Measurements from ENCODE around the gene FOXL3.
"Not testable (repeated sequence)": the region's sequence is repeated elsewhere in the genome, so short reads cannot be mapped to it uniquely, and the experiment has no call there.

FOXL3 gene

GRCh38 chr7:295155-296154 lies 5.5 kb downstream of the FOXL3 start:
- DNase-seq, result no peak
- Histone ChIP-seq H2AK5ac (ENCODE audit: low read length) (no peak overlapping the region), H3K4me1 (ENCODE audit: control insufficient read depth, low read depth, low read length) (no peaks in the 10 kb centered on the region), H3K9ac (ENCODE audit: low read length) (no peak overlapping the region), H3K27ac (ENCODE audit: low read depth, low read length) (no peak overlapping the region), H3K4ac (ENCODE audit: low read depth, low read length) (no peak overlapping the region), H3K36me3 (ENCODE audit: control insufficient read depth, insufficient read depth, low read length) (no peaks in the 10 kb centered on the region), H2BK5ac (ENCODE audit: low read length) (no peak overlapping the region), H4K8ac (ENCODE audit: low read depth, low read length) (no peak overlapping the region), H3K79me2 (ENCODE audit: control insufficient read depth, insufficient read depth, low read length) (no peaks in the 10 kb centered on the region), H3K56ac (ENCODE audit: low read length) (no peak overlapping the region), H2BK15ac (replicated peaks; ENCODE audit: low read depth) (no peak overlapping the region), H2BK120ac (ENCODE audit: low read depth, low read length) (no peak overlapping the region), H3K4me3 (ENCODE audit: low read length) (no peak overlapping the region), H3K79me1 (ENCODE audit: low read length) (no peaks in the 10 kb centered on the region), H3K4me2 (ENCODE audit: low read length) (no peak overlapping the region), H4K5ac (ENCODE audit: low read length) (no peak overlapping the region), H3K18ac (ENCODE audit: low read length) (no peak overlapping the region), H3K23ac (ENCODE audit: low read length) (no peak overlapping the region), H3K27me3 (ENCODE audit: insufficient read depth, low read length, poor library complexity) (peaks cover 7% of the 10 kb centered on the region)
- whole genome bisulfite sequencing (ENCODE audit: extremely low coverage, insufficient coverage, low lambda C conversion rate), result no CpG with 5 or more reads among the region's 27 CpGs

- H4K5ac ChIP-seq (ENCODE audit: low read length), result no peak overlapping the region
- H3K27me3 ChIP-seq (ENCODE audit: insufficient read depth, low read length, poor library complexity), result peaks cover 4% of the 10 kb centered on the region
- no peaks in the 10 kb centered on the region for H3K36me3 ChIP-seq (ENCODE audit: control insufficient read depth, insufficient read depth, low read length)
- H3K4me1 ChIP-seq (ENCODE audit: control insufficient read depth, low read depth, low read length), result no peaks in the 10 kb centered on the region
- no peak overlapping the region for H4K8ac ChIP-seq (ENCODE audit: low read depth, low read length)
- no CpG with 5 or more reads among the region's 20 CpGs for WGBS (ENCODE audit: extremely low coverage, insufficient coverage, low lambda C conversion rate)
- no peak overlapping the region for H3K23ac ChIP-seq (ENCODE audit: low read length)
- DNase-seq, result no peak
- no peak overlapping the region for H3K9ac ChIP-seq (ENCODE audit: low read length)
- no peak overlapping the region for H2AK5ac ChIP-seq (ENCODE audit: low read length)
- H3K18ac ChIP-seq (ENCODE audit: low read length), result no peak overlapping the region
- no peaks in the 10 kb centered on the region for H3K79me1 ChIP-seq (ENCODE audit: low read length)
- no peak overlapping the region for H3K4ac ChIP-seq (ENCODE audit: low read depth, low read length)
- H3K27ac ChIP-seq (ENCODE audit: low read depth, low read length), result no peak overlapping the region
- no peak overlapping the region for H2BK120ac ChIP-seq (ENCODE audit: low read depth, low read length)
- H3K56ac ChIP-seq (ENCODE audit: low read length), result no peak overlapping the region
- H3K4me3 ChIP-seq (ENCODE audit: low read length), result no peak overlapping the region
- no peak overlapping the region for H2BK5ac ChIP-seq (ENCODE audit: low read length)
- no peaks in the 10 kb centered on the region for H3K79me2 ChIP-seq (ENCODE audit: control insufficient read depth, insufficient read depth, low read length)
- no peak overlapping the region for H2BK15ac ChIP-seq (replicated peaks; ENCODE audit: low read depth)
- no peak overlapping the region for H3K4me2 ChIP-seq (ENCODE audit: low read length)
Observed at GRCh38 chr7:296373-296945, 6.5 kb downstream of the FOXL3 start.

- not testable (repeated sequence) for H3K4me2 ChIP-seq (ENCODE audit: low read length); H3K27ac ChIP-seq (ENCODE audit: low read depth, low read length); H3K56ac ChIP-seq (ENCODE audit: low read length); H2BK120ac ChIP-seq (ENCODE audit: low read depth, low read length); H4K5ac ChIP-seq (ENCODE audit: low read length); H4K8ac ChIP-seq (ENCODE audit: low read depth, low read length); H3K4me3 ChIP-seq (ENCODE audit: low read length); H3K27me3 ChIP-seq (ENCODE audit: insufficient read depth, low read length, poor library complexity); H2BK15ac ChIP-seq (replicated peaks; ENCODE audit: low read depth); DNase-seq; H3K9ac ChIP-seq (ENCODE audit: low read length); H3K79me1 ChIP-seq (ENCODE audit: low read length); H3K79me2 ChIP-seq (ENCODE audit: control insufficient read depth, insufficient read depth, low read length); H3K18ac ChIP-seq (ENCODE audit: low read length); H3K36me3 ChIP-seq (ENCODE audit: control insufficient read depth, insufficient read depth, low read length); H3K4me1 ChIP-seq (ENCODE audit: control insufficient read depth, low read depth, low read length); H3K4ac ChIP-seq (ENCODE audit: low read depth, low read length); H2AK5ac ChIP-seq (ENCODE audit: low read length); H3K23ac ChIP-seq (ENCODE audit: low read length); H2BK5ac ChIP-seq (ENCODE audit: low read length)
- WGBS (ENCODE audit: extremely low coverage, insufficient coverage, low lambda C conversion rate), result no CpG with 5 or more reads among the region's 24 CpGs
Observed at GRCh38 chr7:297141-297540, 7.2 kb downstream of the FOXL3 start.

- no peak overlapping the region for H3K27ac ChIP-seq (ENCODE audit: low read depth, low read length)
- H3K4me2 ChIP-seq (ENCODE audit: low read length), result no peak overlapping the region
- H2BK120ac ChIP-seq (ENCODE audit: low read depth, low read length), result no peak overlapping the region
- H3K23ac ChIP-seq (ENCODE audit: low read length), result no peak overlapping the region
- H3K4me3 ChIP-seq (ENCODE audit: low read length), result no peak overlapping the region
- no peak overlapping the region for H4K5ac ChIP-seq (ENCODE audit: low read length)
- no peaks in the 10 kb centered on the region for H3K79me1 ChIP-seq (ENCODE audit: low read length)
- no peak overlapping the region for H3K56ac ChIP-seq (ENCODE audit: low read length)
- no peak overlapping the region for H3K18ac ChIP-seq (ENCODE audit: low read length)
- H3K4me1 ChIP-seq (ENCODE audit: control insufficient read depth, low read depth, low read length), result no peaks in the 10 kb centered on the region
- H3K4ac ChIP-seq (ENCODE audit: low read depth, low read length), result no peak overlapping the region
- no peak overlapping the region for H2BK5ac ChIP-seq (ENCODE audit: low read length)
- no peaks in the 10 kb centered on the region for H3K36me3 ChIP-seq (ENCODE audit: control insufficient read depth, insufficient read depth, low read length)
- H2BK15ac ChIP-seq (replicated peaks; ENCODE audit: low read depth), result no peak overlapping the region
- H2AK5ac ChIP-seq (ENCODE audit: low read length), result no peak overlapping the region
- no peaks in the 10 kb centered on the region for H3K27me3 ChIP-seq (ENCODE audit: insufficient read depth, low read length, poor library complexity)
- no peak overlapping the region for H3K9ac ChIP-seq (ENCODE audit: low read length)
- H3K79me2 ChIP-seq (ENCODE audit: control insufficient read depth, insufficient read depth, low read length), result no peaks in the 10 kb centered on the region
- no CpG with 5 or more reads among the region's 24 CpGs for WGBS (ENCODE audit: extremely low coverage, insufficient coverage, low lambda C conversion rate)
- DNase-seq, result no peak
- H4K8ac ChIP-seq (ENCODE audit: low read depth, low read length), result no peak overlapping the region
Observed at GRCh38 chr7:297611-298374, 7.8 kb downstream of the FOXL3 start.

GRCh38 chr7:298375-298702 lies 8.4 kb downstream of the FOXL3 start:
- no peak overlapping the region for H3K27ac ChIP-seq (ENCODE audit: low read depth, low read length)
- H3K36me3 ChIP-seq (ENCODE audit: control insufficient read depth, insufficient read depth, low read length), result no peaks in the 10 kb centered on the region
- no peaks in the 10 kb centered on the region for H3K4me1 ChIP-seq (ENCODE audit: control insufficient read depth, low read depth, low read length)
- H3K79me1 ChIP-seq (ENCODE audit: low read length), result no peaks in the 10 kb centered on the region
- H3K4ac ChIP-seq (ENCODE audit: low read depth, low read length), result no peak overlapping the region
- H4K5ac ChIP-seq (ENCODE audit: low read length), result no peak overlapping the region
- H3K23ac ChIP-seq (ENCODE audit: low read length), result no peak overlapping the region
- H3K4me3 ChIP-seq (ENCODE audit: low read length), result no peak overlapping the region
- H2BK15ac ChIP-seq (replicated peaks; ENCODE audit: low read depth), result no peak overlapping the region
- H3K4me2 ChIP-seq (ENCODE audit: low read length), result no peak overlapping the region
- no peak overlapping the region for H3K18ac ChIP-seq (ENCODE audit: low read length)
- no peak for DNase-seq
- H3K56ac ChIP-seq (ENCODE audit: low read length), result no peak overlapping the region
- H4K8ac ChIP-seq (ENCODE audit: low read depth, low read length), result no peak overlapping the region
- H3K79me2 ChIP-seq (ENCODE audit: control insufficient read depth, insufficient read depth, low read length), result no peaks in the 10 kb centered on the region
- H2BK5ac ChIP-seq (ENCODE audit: low read length), result no peak overlapping the region
- H2AK5ac ChIP-seq (ENCODE audit: low read length), result no peak overlapping the region
- no peak overlapping the region for H3K9ac ChIP-seq (ENCODE audit: low read length)
- no peak overlapping the region for H2BK120ac ChIP-seq (ENCODE audit: low read depth, low read length)
- H3K27me3 ChIP-seq (ENCODE audit: insufficient read depth, low read length, poor library complexity), result no peaks in the 10 kb centered on the region
- WGBS (ENCODE audit: extremely low coverage, insufficient coverage, low lambda C conversion rate), result no CpG with 5 or more reads among the region's 15 CpGs

All from mesendoderm (in vitro differentiated cells).